Measurements from ENCODE around the gene DLGAP3. TPM values are rescaled to one million over a fixed set of nuclear protein-coding genes. Genes with fewer than 3 reads are reported as not detected.

DLGAP3 gene
- total and polyA plus RNA-seq, 2 of the 13 experiments (the other 11 are each of a cell fraction or from before 2014, with no cell fraction given): 0.03 to 0.04 TPM

- TF ChIP-seq SNAI1 (CRISPR knock-in tag; IDR thresholded peaks at IDR 0.05; ENCODE audit: borderline replicate concordance) (no peak), ZNF335 (CRISPR knock-in tag; IDR thresholded peaks at IDR 0.05) (no peak), EED (CRISPR knock-in tag; IDR thresholded peaks at IDR 0.05) (no peak), ZNF562 (CRISPR knock-in tag; IDR thresholded peaks at IDR 0.05; ENCODE audit: borderline replicate concordance) (no peak), ZNF605 (CRISPR knock-in tag; IDR thresholded peaks at IDR 0.05) (0 out of 2 replicates have a peak, but pooled peaks have one; percentile 34), ZNF18 (CRISPR knock-in tag; IDR thresholded peaks at IDR 0.05; ENCODE audit: insufficient replicate concordance) (no peak), ZNF318 (CRISPR knock-in tag; IDR thresholded peaks at IDR 0.05) (no peak), ZNF670 (CRISPR knock-in tag; IDR thresholded peaks at IDR 0.05; ENCODE audit: borderline replicate concordance) (no peak), CHCHD3 (CRISPR knock-in tag; IDR thresholded peaks at IDR 0.05) (no peak), ZNF549 (CRISPR knock-in tag; IDR thresholded peaks at IDR 0.05) (no peak), SIN3B (IDR thresholded peaks at IDR 0.05; ENCODE audit: low read length) (no peak), ZNF746 (CRISPR knock-in tag; IDR thresholded peaks at IDR 0.05) (no peak), ARHGAP35 (CRISPR knock-in tag; IDR thresholded peaks at IDR 0.05; ENCODE audit: borderline replicate concordance) (no peak; the same call in 1 of the 2 replicates), ZNF607 (CRISPR knock-in tag; IDR thresholded peaks at IDR 0.05; ENCODE audit: borderline replicate concordance) (no peak), TSC22D2 (CRISPR knock-in tag; IDR thresholded peaks at IDR 0.05; ENCODE audit: borderline replicate concordance) (no peak), GRHL1 (CRISPR knock-in tag; conservative IDR thresholded peaks at IDR 0.05) (no peak), PPARG (CRISPR knock-in tag; conservative IDR thresholded peaks at IDR 0.05) (0 out of 2 replicates have a peak, but pooled peaks have one; percentile 26), ZNF496 (CRISPR knock-in tag; IDR thresholded peaks at IDR 0.05; ENCODE audit: insufficient replicate concordance) (no peak)
Measured at GRCh38 chr1:34865981-34866761, 63.3 kb downstream of the DLGAP3 start (continued).

Measured in HepG2 (cell line).